NCI-H1105 (cell line): ENCODE measurements around the gene SIGLEC6.

ENCODE experiments used
- DNase-seq: peaks from one replicate; lab custom pipeline; 2025; lab: John Stamatoyannopoulos, UW

The SIGLEC6 gene

GRCh38 chr19:51476164-51476563 is 55.3 kb downstream of the SIGLEC6 start:
- DNase-seq, result no peak

DNA sequence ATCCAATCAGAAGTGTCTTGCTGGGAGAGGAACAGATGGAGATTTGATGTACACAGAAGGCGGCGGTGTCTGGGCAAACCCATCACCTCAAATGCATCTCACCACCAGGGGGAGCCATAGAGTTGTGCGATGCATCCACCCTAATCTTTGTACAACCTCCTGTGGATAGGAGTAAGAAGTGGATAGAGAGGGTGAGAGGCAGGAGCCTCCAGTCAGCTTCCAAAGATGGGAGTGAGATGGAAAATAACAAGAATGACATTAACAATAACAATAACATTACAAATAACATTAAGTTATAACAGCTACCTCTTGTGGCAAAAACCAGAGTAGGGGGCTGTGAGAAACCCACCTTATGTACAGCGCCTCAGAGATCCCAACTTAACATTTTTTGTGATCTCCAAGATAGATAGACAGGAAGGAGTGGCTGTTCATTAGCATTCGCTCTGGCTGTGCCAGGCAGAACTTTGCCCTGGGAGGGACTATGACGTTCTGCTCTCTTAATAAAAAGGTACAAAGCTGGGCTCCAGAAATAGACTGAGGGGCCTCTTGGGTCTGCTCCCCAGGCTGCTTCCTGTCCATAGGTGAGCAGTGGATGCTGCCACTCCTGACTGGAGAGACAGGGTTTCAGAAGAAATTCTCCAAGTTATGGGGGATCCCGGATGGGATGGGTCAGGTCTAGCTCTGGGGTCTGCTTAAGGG is 58.3 kb downstream of the SIGLEC6 start:
- DNase-seq, result peak; percentile 71

- no peak for DNase-seq
Observed at GRCh38 chr19:51472607-51473006, 58.9 kb downstream of the SIGLEC6 start.

- no peak for DNase-seq
Observed at GRCh38 chr19:51471527-51471926, 59.9 kb downstream of the SIGLEC6 start.

GRCh38 chr19:51470966-51471365 is 60.5 kb downstream of the SIGLEC6 start:
- DNase-seq, result no peak

- no peak for DNase-seq
Observed at GRCh38 chr19:51469629-51470028, 61.8 kb downstream of the SIGLEC6 start.

DNA sequence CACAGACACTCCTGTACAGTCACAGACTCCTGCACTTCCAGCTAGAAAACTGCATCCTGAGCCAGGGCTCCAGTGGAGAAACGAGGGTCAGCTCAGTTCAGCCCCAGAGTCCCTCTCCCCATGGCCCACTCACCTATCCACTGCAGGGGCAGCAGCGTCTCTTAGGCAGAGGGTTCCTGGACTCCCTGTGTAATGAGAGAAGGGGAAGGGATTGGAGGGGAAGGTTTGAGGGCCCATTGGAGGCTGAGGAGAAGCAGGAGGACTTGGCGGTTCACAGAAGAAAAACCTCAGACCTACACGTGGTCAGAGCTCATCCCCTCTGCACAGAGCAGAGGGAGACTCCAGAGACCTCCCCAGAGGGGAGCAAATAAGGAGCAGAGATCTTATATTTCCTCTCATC is 62.3 kb downstream of the SIGLEC6 start:
- no peak for DNase-seq

GRCh38 chr19:51468545-51468920 is 62.9 kb downstream of the SIGLEC6 start:
- DNase-seq, result no peak

DNA sequence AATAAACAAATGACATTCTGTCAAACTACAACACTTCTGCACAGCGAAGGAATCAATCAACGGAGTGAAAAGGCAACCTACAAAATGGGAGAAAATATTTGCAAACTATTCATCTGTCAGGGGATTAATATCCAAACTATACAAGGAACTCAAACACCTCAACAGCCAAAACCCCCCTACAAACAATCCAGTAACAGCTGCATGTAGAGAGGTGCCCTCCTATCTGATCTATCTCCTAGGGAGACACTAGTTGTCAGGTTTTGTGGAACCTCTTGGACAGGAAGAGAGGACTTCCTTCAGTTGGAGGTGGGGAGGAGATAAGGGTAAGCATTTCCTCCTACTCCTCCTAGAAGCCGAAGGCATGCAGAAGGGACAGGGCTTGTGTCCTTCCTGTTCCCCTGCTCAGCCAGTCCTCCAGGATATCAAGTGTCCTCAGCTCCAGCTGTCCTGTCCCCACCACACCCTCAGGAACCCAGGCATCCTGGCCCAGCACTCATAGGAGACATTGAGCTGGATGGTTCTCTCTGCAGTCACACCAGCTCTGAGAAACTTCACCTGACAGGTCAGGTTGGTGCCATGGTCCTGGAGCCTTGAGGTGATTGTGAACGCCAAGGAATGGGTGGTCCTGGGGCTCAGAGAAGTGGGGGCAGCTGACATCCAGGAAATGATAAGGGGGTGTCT is 63.5 kb downstream of the SIGLEC6 start:
- no peak for DNase-seq
